ENCODE measurements around the gene PAQR8.
"Not testable (repeated sequence)": the region's sequence is repeated elsewhere in the genome, so short reads cannot be mapped to it uniquely, and the experiment has no call there.

PAQR8 gene

DNA sequence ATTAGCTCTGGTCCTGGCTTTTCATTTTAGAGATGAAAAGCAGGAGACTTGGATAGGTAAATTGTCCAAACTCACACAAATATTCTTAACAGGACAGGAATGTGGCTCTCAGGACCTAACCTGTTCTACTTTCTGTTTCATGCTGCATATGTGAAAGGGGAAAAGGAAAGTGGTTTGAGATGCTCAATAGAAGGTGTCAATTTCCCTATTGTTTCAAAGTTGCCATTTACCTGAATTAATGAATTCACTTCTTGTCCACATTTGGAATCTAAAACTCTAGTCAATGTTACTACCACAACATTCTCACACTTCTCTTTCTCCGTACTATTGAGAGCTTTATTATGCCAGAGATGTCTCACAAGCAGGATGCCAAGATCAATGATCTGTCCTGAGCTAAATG is 53.4 kb downstream of the PAQR8 start:
- no peak for DNase-seq

- no peak for DNase-seq
These were observed 54.1 kb downstream of the PAQR8 start for GRCh38 chr6:52415917-52416628.

DNA sequence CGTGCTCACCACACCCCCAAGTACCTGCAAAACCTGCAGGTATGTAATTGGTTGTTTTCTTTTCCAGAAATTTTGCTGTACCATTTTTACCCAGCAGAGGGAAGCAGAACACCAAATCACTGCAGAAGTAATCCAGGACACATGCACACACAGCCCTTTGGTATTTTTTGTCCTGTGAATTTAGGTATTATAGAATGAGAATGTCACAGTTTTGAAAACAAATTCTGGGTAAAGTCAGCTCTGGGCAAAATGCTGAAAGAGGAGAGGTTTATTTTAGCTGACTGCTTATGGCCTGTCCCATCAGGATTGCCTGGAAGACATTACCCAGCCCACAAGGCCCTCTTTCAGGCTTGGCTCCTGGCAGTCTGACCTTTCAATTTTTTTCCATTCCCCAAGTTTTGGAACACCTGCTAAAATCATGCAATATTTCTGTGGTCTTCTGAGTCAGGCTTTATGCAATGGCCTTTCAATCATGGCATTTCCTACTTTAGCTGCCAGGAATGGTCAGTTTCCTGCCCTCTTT is 54.7 kb downstream of the PAQR8 start:
- DNase-seq, result no peak

GRCh38 chr6:52417675-52418111 is 55.7 kb downstream of the PAQR8 start:
- peak; percentile 46 for DNase-seq

DNA sequence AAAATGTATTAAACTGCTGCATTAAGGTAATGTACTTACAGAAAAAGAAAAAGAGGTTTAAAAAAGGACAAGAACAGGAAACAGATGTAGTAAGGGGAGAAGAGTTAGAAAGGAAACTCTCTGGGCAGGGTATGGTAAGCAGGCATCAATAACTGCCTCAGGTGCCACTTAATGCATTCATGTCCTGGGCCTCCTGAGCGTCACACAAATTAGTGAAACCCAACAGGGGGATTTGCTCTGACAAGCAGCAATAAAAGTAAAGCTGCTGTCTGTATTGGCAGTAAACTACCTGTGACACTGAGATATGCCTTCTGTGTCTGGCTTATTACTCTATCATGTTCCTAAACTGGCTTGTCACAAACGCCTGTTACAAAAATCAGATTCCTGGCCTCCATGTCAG is 56.7 kb downstream of the PAQR8 start:
- no peak for DNase-seq

GRCh38 chr6:52419809-52420667 is 58.1 kb downstream of the PAQR8 start, which contains the start of gene EFHC1:
TSS of gene EFHC1 (plus strand) at chr6:52420342. CDS start at chr6:52420411, 69 bp downstream.
- peak; percentile 98 for DNase-seq

- no peak for DNase-seq
These were observed 58.9 kb downstream of the PAQR8 start for GRCh38 chr6:52420668-52421358.

GRCh38 chr6:52422156-52422555 is 60.2 kb downstream of the PAQR8 start:
- no peak for DNase-seq

DNA sequence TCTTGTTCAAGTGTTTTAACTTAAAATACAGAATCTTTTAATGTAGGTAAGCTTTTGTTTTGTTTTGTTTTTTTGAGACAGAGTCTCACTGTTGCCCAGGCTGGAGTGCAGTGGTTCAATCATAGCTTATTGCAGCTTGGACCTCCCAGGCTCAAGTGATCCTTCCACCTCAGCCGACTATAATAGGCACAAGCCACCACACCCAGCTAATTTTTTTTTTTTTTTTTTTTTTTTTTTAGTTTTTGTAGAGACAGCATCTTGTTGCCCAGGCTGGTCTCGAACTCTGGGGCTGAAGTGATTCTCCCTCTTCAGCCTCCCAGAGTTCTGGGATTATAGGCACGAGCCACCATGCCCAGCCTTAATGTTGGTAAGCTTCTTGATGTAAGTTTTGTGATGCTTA is 61.5 kb downstream of the PAQR8 start:
- DNase-seq, result no peak

- no peak for DNase-seq
These were observed 62.0 kb downstream of the PAQR8 start for GRCh38 chr6:52423971-52424381.

GRCh38 chr6:52424513-52424912 is 62.6 kb downstream of the PAQR8 start:
- no peak for DNase-seq

- DNase-seq, result no peak
These were observed 64.7 kb downstream of the PAQR8 start for GRCh38 chr6:52426667-52427066.

GRCh38 chr6:52433294-52433693 is 71.3 kb downstream of the PAQR8 start:
- DNase-seq, result not testable (repeated sequence)

GRCh38 chr6:52435345-52435744 is 73.4 kb downstream of the PAQR8 start:
- DNase-seq, result no peak

DNA sequence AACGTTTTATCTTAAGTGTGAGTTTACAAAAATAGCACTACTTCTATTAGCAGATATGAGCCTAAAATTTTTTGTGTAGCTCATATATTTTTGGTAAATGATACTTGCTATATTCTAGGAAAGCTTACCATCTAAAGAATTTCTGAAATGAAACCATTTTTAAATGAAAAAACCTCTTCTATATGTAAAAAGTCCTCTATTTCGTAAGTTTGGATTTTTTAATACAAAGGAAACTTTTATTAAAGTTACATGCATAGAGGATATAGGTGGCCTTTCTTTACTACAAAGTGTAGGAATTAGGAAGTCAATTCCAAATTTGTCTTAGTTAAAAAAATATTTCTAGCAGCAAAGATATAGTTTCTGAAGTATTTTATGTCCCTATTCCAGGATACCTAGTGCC is 77.0 kb downstream of the PAQR8 start:
- no peak for DNase-seq

- no peak for DNase-seq
These were observed 92.6 kb downstream of the PAQR8 start for GRCh38 chr6:52454556-52454955.

- no peak for DNase-seq
These were observed 95.1 kb downstream of the PAQR8 start for GRCh38 chr6:52457096-52457495.
